Aortic smooth muscle cell (primary cell): ENCODE measurements around the gene USP4. TPM values are rescaled to one million over a fixed set of nuclear protein-coding genes. Genes with fewer than 3 reads are reported as not detected.

Experiments used
- total RNA-seq: library from RNA; depleted of rRNA; stranded (reverse); fragments of >200 nt; gene quantifications from 2 replicates; pipeline ENCODE4 v1.2.3, GENCODE V29; 2014

USP4 gene
- total RNA-seq, result 22.7 and 31.1 TPM in 2 replicates

GRCh38 chr3:49339941-49340800 is at the start of gene USP4:
Gene USP4 (minus strand): TSS chr3:49340053. CDS start chr3:49340024, 29 bp downstream.

GRCh38 chr3:49358217-49358883 is 18.5 kb upstream of the USP4 start, which contains the start of gene GPX1:
Gene GPX1 (minus strand): TSS chr3:49358353. CDS start chr3:49358278, 75 bp downstream.

GRCh38 chr3:49276475-49277382 is 63.1 kb downstream of the USP4 start, which contains the start of gene C3orf62:
Gene C3orf62 (minus strand): TSS chr3:49277232. CDS start chr3:49276872, 360 bp downstream.

Other genes with a start within 250 kb of the USP4 start
- gene QRICH1, start 246.0 kb downstream of the USP4 start, total RNA-seq, result 51.3 and 59.6 TPM in 2 replicates
- 187 and 230 TPM in 2 replicates for gene QARS1, start 235.3 kb downstream of the USP4 start, total RNA-seq
- gene USP19, start 219.2 kb downstream of the USP4 start, total RNA-seq, result 37.3 and 40.2 TPM in 2 replicates
- 648 and 801 TPM in 2 replicates for gene LAMB2, start 207.0 kb downstream of the USP4 start, total RNA-seq
- gene CCDC71, start 173.7 kb downstream of the USP4 start, total RNA-seq, result 16.3 and 17.0 TPM in 2 replicates
- gene KLHDC8B, start 168.5 kb downstream of the USP4 start, total RNA-seq, result 28.8 and 32.0 TPM in 2 replicates
- 1.1 and 2.1 TPM in 2 replicates for gene C3orf62, start 62.8 kb downstream of the USP4 start, total RNA-seq
- gene GPX1, start 18.3 kb upstream of the USP4 start, total RNA-seq, result 253 and 415 TPM in 2 replicates
- 588 and 739 TPM in 2 replicates for gene RHOA, start 71.9 kb upstream of the USP4 start, total RNA-seq
- gene TCTA, start 72.4 kb upstream of the USP4 start, total RNA-seq, result 28.9 and 30.1 TPM in 2 replicates
- 1.1 and 1.5 TPM in 2 replicates for gene AMT, start 82.4 kb upstream of the USP4 start, total RNA-seq
- gene NICN1, start 89.3 kb upstream of the USP4 start, total RNA-seq, result 3.3 and 7.8 TPM in 2 replicates
- gene DAG1, start 130.2 kb upstream of the USP4 start, total RNA-seq, result 49.7 and 65.7 TPM in 2 replicates
- gene BSN, start 214.4 kb upstream of the USP4 start, total RNA-seq, result under 0.01 and 0.06 TPM in 2 replicates